GM12878 (cell line): Measurements from ENCODE around the gene RPS28.

Experiments used
- CTCF ChIP-seq, 3 experiments: IDR thresholded peaks in 2 of 3; conservative IDR thresholded peaks in 1 of 3; 2 replicates each; pipeline ENCODE4 v1.5.1; 2011; ENCODE audit warnings: low read depth in 3 of 3, low read length in 3 of 3, mild to moderate bottlenecking in 3 of 3, control low read depth in 2 of 3, moderate library complexity in 2 of 3, inconsistent platforms in 1 of 3, mixed read lengths in 1 of 3; ENCODE audit not compliant: control insufficient read depth in 2 of 3, insufficient read depth in 1 of 3; ENCODE audit errors: extremely low read depth in 1 of 3
- EZH2 ChIP-seq: IDR thresholded peaks from 2 replicates; pipeline ENCODE4 v1.6.1; 2012; ENCODE audit warnings: low read depth, mild to moderate bottlenecking, control low read depth, inconsistent platforms, low read length, borderline replicate concordance; ENCODE audit not compliant: control insufficient read depth
- GABPA ChIP-seq: IDR thresholded peaks from 2 replicates; pipeline ENCODE4 v1.6.1; 2014; ENCODE audit warnings: antibody characterized with exemption, low read depth, mild to moderate bottlenecking, inconsistent platforms
- MEF2A ChIP-seq: IDR thresholded peaks from 2 replicates; pipeline ENCODE4 v1.6.1; 2011; ENCODE audit warnings: low read depth, mild to moderate bottlenecking, low read length, moderate library complexity; ENCODE audit not compliant: insufficient read depth
- NR2C2 ChIP-seq: IDR thresholded peaks from 2 replicates; pipeline ENCODE4 v1.6.1; 2011; ENCODE audit warnings: borderline replicate concordance, low read depth; ENCODE audit not compliant: control insufficient read depth, insufficient read length
- NRF1 ChIP-seq: conservative IDR thresholded peaks from 2 replicates; pipeline ENCODE4 v1.6.1; 2011; ENCODE audit warnings: mild to moderate bottlenecking, low read depth, low read length, improper control_type of control experiment
- YBX1 ChIP-seq: fragments of 450-650 bp; IDR thresholded peaks from 2 replicates; pipeline ENCODE4 v1.6.1; 2016; ENCODE audit warnings: antibody characterized with exemption
- TF ChIP-seq, protein P1 (sequence below): fragments of 450-650 bp; IDR thresholded peaks from 2 replicates; pipeline ENCODE4 v1.6.1; 2017; ENCODE audit warnings: borderline replicate concordance

GRCh38 chr19:8370176-8371010 is 49.1 kb downstream of the RPS28 start:
- TF ChIP-seq CTCF (IDR thresholded peaks at IDR 0.05 in 2 of 3, conservative IDR thresholded peaks at IDR 0.05 in 1 of 3; ENCODE audit: control insufficient read depth in 2 of 3, extremely low read depth in 1 of 3, insufficient read depth in 1 of 3, low read depth in 3 of 3, low read length in 3 of 3) (no peak), NRF1 (no peak), YBX1 (no peak), NR2C2 (no peak), GABPA (no peak), EZH2 (no peak), MEF2A (no peak)
- TF ChIP-seq, protein P1, sequence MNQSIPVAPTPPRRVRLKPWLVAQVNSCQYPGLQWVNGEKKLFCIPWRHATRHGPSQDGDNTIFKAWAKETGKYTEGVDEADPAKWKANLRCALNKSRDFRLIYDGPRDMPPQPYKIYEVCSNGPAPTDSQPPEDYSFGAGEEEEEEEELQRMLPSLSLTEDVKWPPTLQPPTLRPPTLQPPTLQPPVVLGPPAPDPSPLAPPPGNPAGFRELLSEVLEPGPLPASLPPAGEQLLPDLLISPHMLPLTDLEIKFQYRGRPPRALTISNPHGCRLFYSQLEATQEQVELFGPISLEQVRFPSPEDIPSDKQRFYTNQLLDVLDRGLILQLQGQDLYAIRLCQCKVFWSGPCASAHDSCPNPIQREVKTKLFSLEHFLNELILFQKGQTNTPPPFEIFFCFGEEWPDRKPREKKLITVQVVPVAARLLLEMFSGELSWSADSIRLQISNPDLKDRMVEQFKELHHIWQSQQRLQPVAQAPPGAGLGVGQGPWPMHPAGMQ = no peak
